A549 (cell line): ENCODE data around the gene HNF1A. TPM values are rescaled to one million over a fixed set of nuclear protein-coding genes. Genes with fewer than 3 reads are reported as not detected.

Experiments used
- ATAC-seq, 2 experiments: fragments of 200-7000 bp in 1 of 2; fragments of >200 bp in 1 of 2; cut with Nextera tagmentation in 1 of 2; cut with Tn5 transposase in 1 of 2; 3 replicates each; pipeline versions ENCODE4 v1.8.0 to v1.9.1; 2018 to 2020; ENCODE audit warnings: mild to moderate bottlenecking in 1 of 2, moderate library complexity in 1 of 2
- CTCF ChIA-PET: fragments of 300-600 bp; sonication (Branson Sonifier 250); formaldehyde crosslinking; extraction: SDS; loops from one replicate; lab custom pipeline; 2021; ENCODE audit warnings: antibody characterized with exemption, inconsistent platforms; lab: Yijun Ruan, JAX
- POLR2A ChIA-PET: fragments of 350-600 bp; formaldehyde crosslinking; extraction: SDS; loops from one replicate; lab custom pipeline; 2021; ENCODE audit warnings: antibody characterized with exemption, inconsistent platforms; lab: Yijun Ruan, JAX
- DNase-seq, 2 experiments: peaks; one replicate each; pipeline versions ENCODE4 v3.0.0 to v3.0.0-alpha.2; 2011 to 2016; ENCODE audit warnings: low read depth in 1 of 2, low spot score in 1 of 2
- FAIRE-seq: peaks from 2 replicates; lab custom pipeline; 2011; peaks lifted over from hg19 to GRCh38; lab: Jason Lieb, UNC
- H3K27ac ChIP-seq, 2 experiments: fragments of >200 bp; sonication (Bioruptor Twin); formaldehyde crosslinking; 3 replicates each; pipeline ENCODE4 v1.5.1; 2016 to 2017
- H3K4me1 ChIP-seq: fragments of >200 bp; sonication (Bioruptor Twin); formaldehyde crosslinking; 3 replicates; pipeline ENCODE4 v1.6.1; 2016
- H3K4me2 ChIP-seq: fragments of >200 bp; sonication (Bioruptor Twin); formaldehyde crosslinking; 3 replicates; pipeline ENCODE4 v1.6.1; 2016
- H3K4me3 ChIP-seq: fragments of >200 bp; sonication (Bioruptor Twin); formaldehyde crosslinking; 3 replicates; pipeline ENCODE4 v1.5.1; 2016
- H3K9me3 ChIP-seq: fragments of >200 bp; sonication (Bioruptor Twin); formaldehyde crosslinking; 3 replicates; pipeline ENCODE4 v1.6.1; 2016
- BHLHE40 ChIP-seq: IDR thresholded peaks from 2 replicates; pipeline ENCODE4 v1.6.1; 2012; ENCODE audit warnings: low read depth, low read length, inconsistent platforms
- CEBPB ChIP-seq, 2 experiments: fragments of >200 bp in 1 of 2; sonication (Bioruptor Twin) in 1 of 2; formaldehyde crosslinking in 1 of 2; IDR thresholded peaks; 2 replicates each; pipeline ENCODE4 v1.6.1; 2012 to 2016
- CHD2 ChIP-seq: fragments of 150-350 bp; IDR thresholded peaks from 2 replicates; pipeline ENCODE4 v1.6.1; 2014; ENCODE audit warnings: low read length; ENCODE audit not compliant: partially characterized antibody
- CHD4 ChIP-seq: fragments of 200-600 bp; sonication (generic); IDR thresholded peaks from 2 replicates; pipeline ENCODE4 v1.6.1; 2016; ENCODE audit warnings: antibody characterized with exemption, mild to moderate bottlenecking, borderline replicate concordance
- CTCF ChIP-seq: fragments of >200 bp; sonication (Bioruptor Twin); formaldehyde crosslinking; IDR thresholded peaks from 3 replicates; pipeline ENCODE4 v1.5.1; 2016
- E2F6 ChIP-seq: IDR thresholded peaks from 2 replicates; pipeline ENCODE4 v1.6.1; 2012; ENCODE audit warnings: low read depth, borderline replicate concordance
- GATA3 ChIP-seq: IDR thresholded peaks from 2 replicates; pipeline ENCODE4 v1.6.1; 2012; ENCODE audit warnings: borderline replicate concordance
- HES2 ChIP-seq: fragments of >200 bp; sonication (Bioruptor Twin); formaldehyde crosslinking; IDR thresholded peaks from 2 replicates; pipeline ENCODE4 v1.6.1; 2016
- HMGXB4 ChIP-seq: fragments of 250-450 bp; sonication (Bioruptor Pico); IDR thresholded peaks from 2 replicates; pipeline ENCODE4 v1.5.0; 2021; ENCODE audit warnings: mild to moderate bottlenecking, moderate library complexity, borderline replicate concordance
- HOXB5 ChIP-seq: fragments of 250-450 bp; sonication (Bioruptor Pico); IDR thresholded peaks from 2 replicates; pipeline ENCODE4 v1.5.0; 2020; ENCODE audit warnings: mild to moderate bottlenecking, moderate library complexity
- JUN ChIP-seq, 2 experiments: fragments of >200 bp; sonication (Bioruptor Twin); formaldehyde crosslinking; IDR thresholded peaks; 2 replicates in 1 of 2; 3 replicates in 1 of 2; pipeline ENCODE4 v1.6.1; 2016 to 2017
- KDM1A ChIP-seq: fragments of 200-600 bp; sonication (generic); IDR thresholded peaks from 2 replicates; pipeline ENCODE4 v1.6.1; 2016; ENCODE audit warnings: low read depth, mild to moderate bottlenecking
- MAFK ChIP-seq: fragments of 450-650 bp; IDR thresholded peaks from 2 replicates; pipeline ENCODE4 v1.6.1; 2014; ENCODE audit not compliant: partially characterized antibody
- MAX ChIP-seq: IDR thresholded peaks from 2 replicates; pipeline ENCODE4 v1.6.1; 2012
- NFE2L2 ChIP-seq: fragments of 150-350 bp; conservative IDR thresholded peaks from 2 replicates; pipeline ENCODE4 v1.6.1; 2014; ENCODE audit warnings: low read length
- NR3C1 ChIP-seq: fragments of >200 bp; sonication (Bioruptor Twin); formaldehyde crosslinking; IDR thresholded peaks from 3 replicates; pipeline ENCODE4 v1.6.1; 2017
- PBX3 ChIP-seq: IDR thresholded peaks from 2 replicates; pipeline ENCODE4 v1.6.1; 2012
- PHF8 ChIP-seq: fragments of 200-600 bp; sonication (generic); IDR thresholded peaks from 2 replicates; pipeline ENCODE4 v1.6.1; 2016; ENCODE audit warnings: low read depth, mild to moderate bottlenecking, antibody characterized with exemption, moderate library complexity, borderline replicate concordance
- RARB ChIP-seq: fragments of 250-450 bp; sonication (Bioruptor Pico); IDR thresholded peaks from 2 replicates; pipeline ENCODE4 v1.8.0; 2021; ENCODE audit warnings: mild to moderate bottlenecking, moderate library complexity
- RCOR1 ChIP-seq: fragments of 150-350 bp; IDR thresholded peaks from 2 replicates; pipeline ENCODE4 v1.6.1; 2014; ENCODE audit warnings: antibody characterized with exemption, low read length, low read depth
- RFX5 ChIP-seq: fragments of 450-650 bp; IDR thresholded peaks from 2 replicates; pipeline ENCODE4 v1.7.1; 2014; ENCODE audit warnings: antibody characterized with exemption, mild to moderate bottlenecking, moderate library complexity
- SMC3 ChIP-seq: fragments of >200 bp; sonication (Bioruptor Twin); formaldehyde crosslinking; IDR thresholded peaks from 3 replicates; pipeline ENCODE4 v1.6.1; 2018; ENCODE audit warnings: inconsistent platforms
- SREBF2 ChIP-seq: fragments of 450-650 bp; IDR thresholded peaks from 2 replicates; pipeline ENCODE4 v1.6.1; 2014; ENCODE audit warnings: mild to moderate bottlenecking, moderate library complexity
- TFCP2L1 ChIP-seq: fragments of 250-450 bp; sonication (Bioruptor Pico); IDR thresholded peaks from 2 replicates; pipeline ENCODE4 v1.5.0; 2021; ENCODE audit warnings: mild to moderate bottlenecking
- USF2 ChIP-seq: fragments of 450-650 bp; IDR thresholded peaks from 2 replicates; pipeline ENCODE4 v1.6.1; 2014; ENCODE audit warnings: antibody characterized with exemption
- ZFP36 ChIP-seq: fragments of 450-650 bp; IDR thresholded peaks from 2 replicates; pipeline ENCODE4 v1.6.1; 2014; ENCODE audit warnings: borderline replicate concordance; ENCODE audit not compliant: partially characterized antibody
- ZNF302 ChIP-seq: fragments of 250-450 bp; sonication (Bioruptor Pico); IDR thresholded peaks from 2 replicates; pipeline ENCODE4 v1.9.0; 2021; ENCODE audit warnings: inconsistent platforms, mild to moderate bottlenecking, moderate library complexity
- WGBS: methylation state at CpG from one replicate; pipeline ENCODE4 v1.1.6; 2017; ENCODE audit errors: missing lambda C conversion rate; 5-methylcytosine and 5-hydroxymethylcytosine counted together
- polyA plus RNA-seq, 4 experiments: library from polyadenylated mRNA; depleted of rRNA in 3 of 4; stranded (reverse); fragments of >200 nt; fragmentation: RNase III in 1 of 4; extraction: RNeasy Plus Mini Kit Qiagen cat#74134 plus additional on column Dnase treatment in 1 of 4; gene quantifications; 2 replicates in 3 of 4; 3 replicates in 1 of 4; pipeline ENCODE4 v1.2.3, GENCODE V29; 2011 to 2017

The HNF1A gene
- polyA plus RNA-seq, 2 of the 4 experiments (the other 2 are of a cell fraction), result 2.6 to 7.3 TPM

GRCh38 chr12:120936197-120936596 lies 42.1 kb upstream of the HNF1A start:
- no peak for TF ChIP-seq CHD2
- no peak for TF ChIP-seq MAX
- TF ChIP-seq, all 56 proteins: peak for 0
- Histone ChIP-seq H3K4me3 (no peak overlapping the region), H3K4me1 (peaks cover 4% of the 10 kb centered on the region; the same call in 1 of the 3 replicates), H3K4me2 (no peak overlapping the region), H3K9me3 (no peaks in the 10 kb centered on the region), H3K27ac (no peak overlapping the region)
- WGBS, result 43% methylated on average over 2 of the region's 2 CpGs
- ChIA-PET POLR2A (no interaction called here), CTCF (interaction anchor here (0.6 to 4.6 kb wide), 4 partner anchors 9 to 353 kb away, joined by 3 to 16 read pairs (median 4); no protein-coding TSS in a partner anchor)
- FAIRE-seq (no peak), ATAC-seq (no peak), DNase-seq (no peak)

- Histone ChIP-seq H3K9me3 (no peaks in the 10 kb centered on the region), H3K27ac (no peak overlapping the region), H3K4me3 (no peak overlapping the region), H3K4me1 (peaks cover 4% of the 10 kb centered on the region; the same call in 1 of the 3 replicates), H3K4me2 (no peak overlapping the region)
- WGBS, result 48% methylated on average over 3 of the region's 3 CpGs
- POLR2A ChIA-PET, result no interaction called here
- TF ChIP-seq CHD4 (no peak), HOXB5 (no peak), KDM1A (no peak), NFE2L2 (no peak), NR3C1 (no peak), CTCF (no peak), HES2 (no peak), HMGXB4 (CRISPR knock-in tag) (no peak)
- ATAC-seq, result no peak
- no peak for FAIRE-seq
- no peak for DNase-seq
- CTCF ChIA-PET, result interaction anchor here (0.8 to 3.5 kb wide), 3 partner anchors 10 to 33 kb away, joined by 3 to 19 read pairs (median 6); no protein-coding TSS in a partner anchor
Observed at GRCh38 chr12:120938496-120938895, 39.8 kb upstream of the HNF1A start.

- H3K4me3 ChIP-seq, result no peak overlapping the region
- POLR2A ChIA-PET, result no interaction called here
Observed at GRCh38 chr12:120939523-120939922, 38.8 kb upstream of the HNF1A start.

More at GRCh38 chr12:120939523-120939922, 38.8 kb upstream of the HNF1A start:
- CTCF ChIA-PET, result interaction anchor here (0.5 to 3.5 kb wide), 8 partner anchors 9 to 293 kb away, joined by 3 to 19 read pairs (median 4); no protein-coding TSS in a partner anchor
- TF ChIP-seq JUN (IDR thresholded peaks at IDR 0.05), result no peak
- no peak for TF ChIP-seq HES2
- TF ChIP-seq RCOR1, result no peak
- TF ChIP-seq PBX3, result no peak
- TF ChIP-seq ZNF302 (CRISPR knock-in tag), result no peak
- TF ChIP-seq ZFP36, result no peak
- TF ChIP-seq SMC3, result no peak
- TF ChIP-seq SREBF2, result no peak
- no peak for TF ChIP-seq RARB
- no peak for TF ChIP-seq GATA3
- TF ChIP-seq BHLHE40, result no peak
- no peak for TF ChIP-seq RFX5
- no peak for TF ChIP-seq CEBPB (IDR thresholded peaks at IDR 0.05)
- no peak for TF ChIP-seq TFCP2L1
- TF ChIP-seq PHF8, result no peak
- no peak for TF ChIP-seq USF2
- TF ChIP-seq E2F6, result no peak
- no peak for TF ChIP-seq MAFK
- Histone ChIP-seq H3K9me3 (no peaks in the 10 kb centered on the region), H3K4me2 (no peak overlapping the region), H3K4me1 (peaks cover 4% of the 10 kb centered on the region; the same call in 1 of the 3 replicates), H3K27ac (no peak overlapping the region)
- FAIRE-seq (no peak), ATAC-seq (no peak), DNase-seq (no peak)
- WGBS, result 36% methylated on average over 3 of the region's 3 CpGs
